GM18861 (cell line): ENCODE measurements around the gene NPC1L1.

ENCODE experiments used
- ATAC-seq: cut with Tn5 transposase; IDR thresholded peaks from one replicate; pipeline ENCODE4 v1.9.1; 2021; ENCODE audit not compliant: unreplicated experiment

The NPC1L1 gene

GRCh38 chr7:44541028-44541869 lies at the start of gene NPC1L1:
TSS of gene NPC1L1 (minus strand) at chr7:44541330. CDS start at chr7:44541259, 71 bp downstream.
- ATAC-seq, result no peak

- no peak for ATAC-seq
Measured at GRCh38 chr7:44590910-44591309, 49.8 kb upstream of the NPC1L1 start.

GRCh38 chr7:44587843-44588711 lies 46.9 kb upstream of the NPC1L1 start:
- no peak for ATAC-seq

- ATAC-seq, result no peak
Measured at GRCh38 chr7:44583146-44583865, 42.2 kb upstream of the NPC1L1 start.

- ATAC-seq, result peak; percentile 80
Measured at GRCh38 chr7:44581879-44582603, 40.9 kb upstream of the NPC1L1 start, which contains the start of gene TMED4. TSS of gene TMED4 (minus strand) at chr7:44582231. CDS start at chr7:44582206, 25 bp downstream.

GRCh38 chr7:44580945-44581878 lies 40.1 kb upstream of the NPC1L1 start:
- peak; percentile 21 for ATAC-seq

- ATAC-seq, result no peak
Measured at GRCh38 chr7:44576228-44576627, 35.1 kb upstream of the NPC1L1 start.

GRCh38 chr7:44575054-44575453 lies 33.9 kb upstream of the NPC1L1 start:
- no peak for ATAC-seq

GRCh38 chr7:44574287-44574872 lies 33.2 kb upstream of the NPC1L1 start:
- ATAC-seq, result no peak

GRCh38 chr7:44573464-44574286 lies 32.5 kb upstream of the NPC1L1 start, which contains the start of gene DDX56:
TSS of gene DDX56 (minus strand) at chr7:44573908. CDS start at chr7:44573895, 13 bp downstream.
- peak; percentile 93 for ATAC-seq

- no peak for ATAC-seq
Measured at GRCh38 chr7:44572771-44573170, 31.6 kb upstream of the NPC1L1 start.

- no peak for ATAC-seq
Measured at GRCh38 chr7:44569959-44570358, 28.8 kb upstream of the NPC1L1 start.

- ATAC-seq, result no peak
Measured at GRCh38 chr7:44568771-44569560, 27.8 kb upstream of the NPC1L1 start.

- no peak for ATAC-seq
Measured at GRCh38 chr7:44567884-44568283, 26.8 kb upstream of the NPC1L1 start.

GRCh38 chr7:44566680-44567079 lies 25.6 kb upstream of the NPC1L1 start:
- ATAC-seq, result no peak

GRCh38 chr7:44565795-44566559 lies 24.8 kb upstream of the NPC1L1 start:
- peak; percentile 24 for ATAC-seq
